DMS114 treated with DMSO at 0.1 percent for 48 hours (cell line): ENCODE measurements around the gene ALAS1.

Source experiments
- DNase-seq: peaks from one replicate; lab custom pipeline; 2025; ENCODE audit not compliant: unreplicated experiment; lab: John Stamatoyannopoulos, UW

ALAS1 gene

DNA sequence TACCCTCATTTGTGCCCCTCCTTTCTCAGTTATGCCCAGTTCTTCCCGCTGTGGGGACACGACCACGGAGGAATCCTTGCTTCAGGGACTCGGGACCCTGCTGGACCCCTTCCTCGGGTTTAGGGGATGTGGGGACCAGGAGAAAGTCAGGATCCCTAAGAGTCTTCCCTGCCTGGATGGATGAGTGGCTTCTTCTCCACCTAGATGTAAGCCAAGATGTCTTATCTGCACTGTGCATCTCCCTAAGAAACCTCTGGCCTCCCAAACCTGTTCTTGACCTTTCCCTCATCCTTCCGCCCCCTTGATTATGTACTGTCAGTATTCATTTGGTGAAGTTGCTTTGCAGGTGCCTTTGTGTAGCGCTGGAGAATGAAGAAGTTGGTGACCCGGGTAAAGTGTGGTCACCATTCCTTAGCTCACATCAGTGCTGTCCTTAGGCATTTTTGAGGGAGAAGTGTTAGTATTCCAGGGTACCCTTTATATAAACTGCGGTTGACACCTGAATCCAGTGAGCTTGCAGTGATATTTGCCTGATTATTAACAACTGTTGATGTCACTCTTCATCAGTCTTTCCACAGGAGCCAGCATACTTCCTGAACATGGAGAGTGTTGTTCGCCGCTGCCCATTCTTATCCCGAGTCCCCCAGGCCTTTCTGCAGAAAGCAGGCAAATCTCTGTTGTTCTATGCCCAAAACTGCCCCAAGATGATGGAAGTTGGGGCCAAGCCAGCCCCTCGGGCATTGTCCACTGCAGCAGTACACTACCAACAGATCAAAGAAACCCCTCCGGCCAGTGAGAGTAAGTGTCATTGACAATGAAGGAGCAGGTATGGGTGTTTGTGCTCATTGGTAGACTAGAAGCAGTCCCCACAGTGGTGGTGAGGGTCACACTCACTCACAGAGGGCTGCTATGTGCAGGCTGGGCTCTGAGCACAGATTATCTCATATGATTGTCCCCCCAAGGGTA is 966 bp downstream of the ALAS1 start:
- no peak for DNase-seq

DNA sequence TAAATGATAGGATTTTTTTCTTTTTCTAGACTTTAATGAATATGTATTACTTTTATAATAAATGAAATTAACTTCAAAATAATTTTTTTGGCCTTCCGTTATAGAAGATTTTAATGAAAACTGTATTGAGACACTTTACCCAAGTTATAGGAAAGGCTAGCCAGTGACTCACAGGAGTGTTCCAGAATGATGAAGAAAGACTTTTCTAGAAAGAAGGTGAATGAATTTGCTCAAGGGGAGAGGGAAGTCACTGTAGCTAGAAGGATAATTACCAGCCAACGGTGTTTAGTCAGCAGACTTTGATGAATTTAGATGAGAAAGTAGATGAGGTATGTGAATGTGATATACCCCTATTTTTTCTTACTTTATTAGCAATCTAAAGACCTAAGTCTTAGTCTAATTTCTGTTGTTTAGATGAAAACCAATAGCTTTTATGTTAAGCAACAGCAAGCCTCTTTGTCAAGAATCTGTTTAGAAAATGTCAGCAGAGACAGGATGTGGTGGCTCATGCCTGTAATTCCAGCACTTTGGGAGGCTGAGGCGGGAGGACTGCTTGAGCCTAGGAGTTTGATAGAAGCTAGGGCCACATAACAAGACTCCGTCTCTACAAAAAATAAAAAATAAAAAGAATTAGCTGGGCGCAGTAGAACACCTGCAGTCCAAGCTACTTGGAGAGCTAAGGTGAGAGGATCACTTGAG is 3.2 kb downstream of the ALAS1 start:
- no peak for DNase-seq

DNA sequence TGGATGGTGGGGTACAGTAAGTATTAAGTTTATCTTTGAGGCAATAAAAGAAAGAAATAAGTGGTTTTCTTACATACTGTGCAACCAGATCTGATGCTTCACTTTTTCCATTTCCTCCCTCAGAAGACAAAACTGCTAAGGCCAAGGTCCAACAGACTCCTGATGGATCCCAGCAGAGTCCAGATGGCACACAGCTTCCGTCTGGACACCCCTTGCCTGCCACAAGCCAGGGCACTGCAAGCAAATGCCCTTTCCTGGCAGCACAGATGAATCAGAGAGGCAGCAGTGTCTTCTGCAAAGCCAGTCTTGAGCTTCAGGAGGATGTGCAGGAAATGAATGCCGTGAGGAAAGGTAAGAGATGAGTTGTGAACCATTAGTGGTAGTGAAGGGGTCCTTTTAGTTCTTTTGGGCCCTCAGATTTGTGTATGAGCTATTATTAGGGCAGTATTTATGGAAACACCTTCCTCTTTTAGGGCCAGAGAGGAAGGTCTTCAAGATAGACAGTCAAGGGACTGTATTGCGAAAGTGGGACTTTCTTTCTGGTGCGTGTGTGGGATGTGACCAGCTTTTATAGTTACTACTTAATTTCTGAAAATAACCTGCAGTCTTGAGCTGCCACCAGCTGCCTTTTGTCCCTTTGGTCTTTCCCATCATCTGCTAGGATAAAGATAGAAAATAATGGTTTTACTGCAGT is 4.6 kb downstream of the ALAS1 start:
- no peak for DNase-seq

DNA sequence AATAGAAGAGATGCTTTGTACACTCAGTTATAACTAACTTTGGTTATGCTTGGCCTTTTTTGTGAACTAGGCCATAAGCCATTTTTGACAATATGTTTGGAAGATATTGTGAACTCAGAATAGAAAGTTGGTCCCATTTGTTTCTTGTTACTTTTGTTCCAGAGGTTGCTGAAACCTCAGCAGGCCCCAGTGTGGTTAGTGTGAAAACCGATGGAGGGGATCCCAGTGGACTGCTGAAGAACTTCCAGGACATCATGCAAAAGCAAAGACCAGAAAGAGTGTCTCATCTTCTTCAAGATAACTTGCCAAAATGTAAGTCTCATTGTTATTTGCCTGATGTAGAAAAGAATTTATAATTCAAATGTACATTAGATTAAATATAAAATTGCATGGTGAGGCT is 5.7 kb downstream of the ALAS1 start:
- no peak for DNase-seq

DNA sequence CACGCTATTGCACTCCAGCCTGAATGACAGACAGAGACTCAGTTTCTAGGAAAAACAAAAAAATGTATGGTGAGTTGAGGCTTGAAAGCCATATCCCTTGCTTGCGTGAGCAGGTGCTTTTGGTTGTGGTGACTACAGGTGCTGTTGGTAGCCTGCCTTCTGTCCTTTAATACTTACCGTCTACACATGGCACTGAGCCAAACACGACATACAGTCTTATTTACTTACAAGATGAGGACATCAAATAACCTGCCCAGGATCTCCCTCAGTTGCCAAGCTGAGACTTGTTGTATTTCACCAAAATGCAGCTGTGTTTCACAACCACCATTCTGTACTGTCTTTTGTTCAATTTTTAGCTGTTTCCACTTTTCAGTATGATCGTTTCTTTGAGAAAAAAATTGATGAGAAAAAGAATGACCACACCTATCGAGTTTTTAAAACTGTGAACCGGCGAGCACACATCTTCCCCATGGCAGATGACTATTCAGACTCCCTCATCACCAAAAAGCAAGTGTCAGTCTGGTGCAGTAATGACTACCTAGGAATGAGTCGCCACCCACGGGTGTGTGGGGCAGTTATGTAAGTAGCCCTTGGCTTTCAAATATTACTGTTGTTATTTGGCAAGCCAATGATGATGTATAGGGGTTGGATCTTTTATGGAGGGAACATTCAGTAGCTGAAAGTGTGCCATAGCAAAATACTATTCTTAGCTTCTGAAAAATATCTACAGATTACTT is 6.5 kb downstream of the ALAS1 start:
- no peak for DNase-seq

DNA sequence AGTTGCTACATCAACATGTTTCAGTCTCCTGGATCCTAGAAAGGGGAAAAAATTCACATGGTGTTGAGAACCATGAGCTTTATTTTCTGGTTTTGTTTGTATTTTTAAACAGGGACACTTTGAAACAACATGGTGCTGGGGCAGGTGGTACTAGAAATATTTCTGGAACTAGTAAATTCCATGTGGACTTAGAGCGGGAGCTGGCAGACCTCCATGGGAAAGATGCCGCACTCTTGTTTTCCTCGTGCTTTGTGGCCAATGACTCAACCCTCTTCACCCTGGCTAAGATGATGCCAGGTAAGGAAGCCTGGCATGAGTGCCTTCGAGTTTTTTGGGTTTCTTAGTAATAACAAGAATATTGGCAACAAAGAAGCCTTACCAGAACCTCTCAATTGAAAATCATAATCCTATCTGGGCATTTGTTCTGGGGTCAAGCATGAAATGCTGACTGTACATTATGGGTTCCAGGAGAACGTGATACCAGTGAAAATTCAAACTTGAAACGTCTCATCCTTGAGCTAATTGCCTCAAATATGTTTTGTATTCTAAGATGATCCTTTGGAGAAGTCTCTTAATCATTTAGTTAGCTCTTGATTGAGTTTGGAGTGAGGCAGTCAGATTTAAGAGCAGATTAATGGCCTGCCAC is 7.9 kb downstream of the ALAS1 start:
- DNase-seq: no peak

DNA sequence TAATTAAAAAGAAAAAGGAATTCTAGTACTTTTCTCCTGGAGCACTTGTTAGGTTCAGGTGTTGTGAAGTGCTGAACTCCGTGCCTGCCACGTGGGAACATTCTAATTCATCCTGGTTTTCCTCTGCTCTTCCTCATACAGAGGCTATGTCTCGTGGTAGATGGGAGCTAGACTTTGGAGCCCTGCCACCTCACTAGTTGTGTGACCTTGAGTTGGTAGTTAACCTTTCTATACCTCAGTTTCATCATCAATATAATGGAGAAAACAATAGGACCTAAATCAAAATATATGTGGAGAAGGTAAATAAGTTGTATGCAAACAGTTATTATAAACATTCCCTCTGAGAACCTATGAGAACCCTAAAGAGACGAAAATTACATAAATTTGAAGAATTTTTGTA is 10.6 kb downstream of the ALAS1 start:
- DNase-seq: no peak

DNA sequence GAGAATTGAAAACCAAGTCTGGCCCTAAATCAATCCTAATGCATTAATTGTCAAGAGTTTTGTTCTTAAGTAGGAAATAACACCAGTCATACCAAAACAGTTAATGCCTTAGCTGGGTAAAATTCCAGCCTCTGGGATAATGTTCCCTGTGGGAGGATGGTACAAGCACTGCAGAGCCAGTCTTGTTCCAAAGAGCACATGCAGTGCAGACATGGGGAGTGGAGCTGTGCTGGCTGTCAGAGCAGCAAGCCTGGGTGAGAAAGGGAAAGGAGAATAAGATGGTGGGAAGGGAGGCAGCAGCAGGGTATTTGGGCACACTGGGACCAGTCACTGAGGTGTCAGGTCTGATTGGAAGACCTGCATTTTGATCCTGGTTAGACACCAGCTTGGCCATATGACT is 12.1 kb downstream of the ALAS1 start:
- no peak for DNase-seq

DNA sequence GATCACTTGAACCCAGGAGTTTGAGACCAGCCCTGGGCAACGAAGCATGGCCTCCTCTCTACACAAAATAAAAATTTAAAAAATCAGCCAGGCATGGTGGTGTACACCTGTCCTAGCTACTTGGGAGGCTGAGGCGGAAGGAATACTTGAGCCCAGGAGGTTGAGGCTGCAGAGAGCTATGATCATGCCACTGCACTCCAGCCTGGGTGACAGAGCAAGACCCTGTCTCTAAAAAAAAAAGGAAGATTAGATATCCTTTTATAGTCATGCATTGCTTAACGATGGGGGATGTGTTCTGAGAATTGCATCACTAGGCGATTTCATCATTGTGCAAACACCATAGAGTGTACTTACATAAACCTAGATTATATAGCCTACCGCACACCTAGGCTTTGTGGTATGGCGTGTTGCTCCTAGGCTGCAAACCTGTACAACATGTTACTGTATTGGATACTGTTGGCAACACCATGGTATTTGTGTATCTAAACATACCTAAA is 12.6 kb downstream of the ALAS1 start:
- no peak for DNase-seq

DNA sequence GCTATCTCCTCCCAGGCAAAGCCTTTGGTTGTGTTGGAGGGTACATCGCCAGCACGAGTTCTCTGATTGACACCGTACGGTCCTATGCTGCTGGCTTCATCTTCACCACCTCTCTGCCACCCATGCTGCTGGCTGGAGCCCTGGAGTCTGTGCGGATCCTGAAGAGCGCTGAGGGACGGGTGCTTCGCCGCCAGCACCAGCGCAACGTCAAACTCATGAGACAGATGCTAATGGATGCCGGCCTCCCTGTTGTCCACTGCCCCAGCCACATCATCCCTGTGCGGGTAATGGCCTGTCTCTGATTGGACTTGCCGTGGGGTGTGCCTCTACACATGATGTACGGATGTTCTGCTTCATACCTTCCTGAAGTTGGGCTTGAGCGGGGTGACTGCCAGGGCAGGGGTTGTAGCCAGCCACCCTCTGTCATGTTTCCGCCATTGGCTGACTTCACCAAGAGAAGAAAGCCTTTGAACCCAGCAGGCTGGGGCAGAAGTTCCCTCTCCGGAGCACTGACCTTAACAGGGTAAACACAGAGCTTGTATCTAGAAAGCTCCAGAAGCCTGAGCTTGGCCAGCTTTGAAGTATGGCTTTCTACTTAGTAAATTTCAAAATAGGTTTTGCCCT is 13.4 kb downstream of the ALAS1 start:
- no peak for DNase-seq

DNA sequence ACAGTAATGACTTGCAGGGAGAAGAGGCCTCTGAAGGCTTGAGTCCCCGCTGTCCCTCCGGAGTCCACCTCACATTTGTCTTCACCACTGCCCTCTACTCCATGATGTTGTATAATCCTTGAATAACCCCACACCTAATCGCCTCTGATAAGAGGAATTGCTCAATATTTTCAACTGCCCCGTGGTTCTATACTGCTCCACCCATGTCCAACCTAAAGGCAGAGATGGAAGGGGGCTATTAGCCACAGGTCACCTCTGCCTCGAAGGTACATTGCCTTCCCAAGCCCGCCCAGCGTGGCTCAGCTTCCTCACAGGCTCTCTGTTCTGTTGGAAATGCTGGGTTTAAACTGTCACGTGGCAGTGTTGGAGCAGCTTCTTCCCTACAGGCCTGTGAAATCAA is 15.0 kb downstream of the ALAS1 start:
- DNase-seq: no peak

DNA sequence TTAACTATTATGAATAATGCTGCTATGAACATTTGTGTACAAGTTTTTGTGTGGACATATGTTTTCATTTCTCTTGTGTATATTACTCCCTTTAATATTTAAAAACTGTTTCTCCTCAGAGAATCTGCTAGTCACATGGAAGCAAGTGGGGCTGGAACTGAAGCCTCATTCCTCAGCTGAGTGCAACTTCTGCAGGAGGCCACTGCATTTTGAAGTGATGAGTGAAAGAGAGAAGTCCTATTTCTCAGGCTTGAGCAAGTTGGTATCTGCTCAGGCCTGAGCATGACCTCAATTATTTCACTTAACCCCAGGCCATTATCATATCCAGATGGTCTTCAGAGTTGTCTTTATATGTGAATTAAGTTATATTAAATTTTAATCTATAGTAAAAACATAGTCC is 15.9 kb downstream of the ALAS1 start:
- DNase-seq: no peak

DNA sequence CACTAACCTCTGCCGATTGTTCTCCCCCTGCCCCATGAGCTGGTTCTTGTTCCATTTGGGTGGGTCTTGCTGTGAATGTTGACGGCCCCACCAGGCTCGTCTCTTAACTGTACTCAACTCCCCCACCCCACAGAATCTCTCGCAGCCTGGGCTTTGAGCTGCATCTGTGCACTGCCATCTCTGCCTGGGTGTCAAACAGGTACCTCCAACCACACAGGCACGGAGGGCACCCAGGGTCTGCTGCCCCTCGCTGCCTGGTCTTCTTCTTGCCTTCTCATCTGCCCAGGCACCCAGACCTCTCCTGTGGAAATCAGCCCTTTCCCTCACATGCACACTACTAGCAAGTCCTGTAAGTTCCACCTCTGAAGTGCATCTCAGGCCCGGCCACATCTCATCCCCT is 17.4 kb downstream of the ALAS1 start:
- no peak for DNase-seq

DNA sequence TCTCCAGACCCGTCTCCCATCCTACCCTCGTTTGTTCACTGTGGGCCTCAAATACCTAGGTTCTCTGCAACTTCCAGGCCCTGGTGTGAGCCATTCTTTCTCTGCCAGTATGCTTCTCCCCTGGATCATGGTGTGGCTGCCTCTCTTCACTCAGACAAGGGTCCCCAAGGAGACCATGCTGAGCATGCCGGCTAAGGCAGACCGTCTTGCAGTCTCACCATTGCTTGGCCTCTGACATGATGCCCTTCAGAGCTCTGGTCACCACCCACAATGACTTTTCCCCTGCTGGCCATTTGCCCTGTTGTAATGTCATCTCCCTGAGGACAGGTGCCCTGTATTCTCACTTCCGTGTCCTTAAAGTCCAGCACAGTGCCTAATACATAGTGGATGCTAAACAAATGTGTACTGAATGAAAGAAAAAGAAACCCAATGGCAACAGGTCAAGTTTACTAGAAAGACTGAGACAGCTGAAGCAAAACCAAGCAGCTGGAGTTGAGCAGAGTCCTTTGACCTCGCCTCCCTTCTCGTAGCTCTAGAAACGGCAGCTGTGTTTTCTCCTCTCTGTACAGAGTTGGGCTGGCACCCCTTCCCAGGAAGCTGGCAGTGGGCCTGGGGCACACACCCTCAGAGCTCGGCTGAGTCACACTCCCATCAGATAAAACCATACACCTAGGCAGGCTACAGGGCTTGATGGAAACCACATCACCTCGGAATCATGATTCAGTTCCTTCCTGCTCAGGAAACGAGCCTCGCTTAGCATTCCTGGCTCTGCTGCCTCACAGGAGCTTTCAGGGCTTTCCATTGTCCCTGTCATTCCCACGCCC is 18.8 kb downstream of the ALAS1 start:
- no peak for DNase-seq

DNA sequence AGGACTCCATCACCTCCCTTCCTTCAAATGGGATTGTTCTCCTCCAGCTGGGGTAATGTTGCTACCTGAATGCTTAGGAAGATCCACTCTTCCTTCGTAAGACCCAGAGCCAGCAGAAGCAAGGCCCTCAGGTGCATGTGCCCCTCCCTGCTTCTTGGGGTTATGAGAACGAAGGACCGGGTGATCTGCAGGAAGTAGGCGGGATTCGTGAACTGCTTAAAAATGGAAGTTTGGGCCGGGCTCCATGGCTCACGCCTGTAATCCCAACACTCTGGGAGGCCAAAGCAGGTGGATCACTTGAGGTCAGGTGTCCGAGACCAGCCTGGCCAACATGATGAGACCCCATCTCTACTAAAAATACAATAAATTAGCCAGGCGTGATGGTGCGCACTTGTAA is 19.4 kb downstream of the ALAS1 start:
- DNase-seq: no peak

DNA sequence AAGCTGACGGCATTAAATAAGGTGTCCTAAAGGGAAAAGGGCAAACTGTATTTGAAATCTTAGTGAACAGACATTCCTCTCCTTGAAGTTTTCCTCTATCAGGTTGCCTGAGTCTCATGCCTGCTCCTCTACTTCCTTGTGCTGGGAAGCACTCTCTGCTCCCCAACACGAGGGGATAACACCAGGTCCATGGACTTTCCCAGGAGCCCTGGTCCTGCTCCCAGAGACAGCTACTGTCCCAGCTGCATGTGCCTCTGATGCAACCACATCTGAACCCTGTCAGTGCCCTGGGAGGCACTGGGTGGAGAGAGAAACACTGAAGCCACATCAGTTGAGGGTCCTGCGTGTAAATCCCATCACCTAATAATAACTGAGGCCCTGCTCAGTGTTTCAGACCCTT is 20.1 kb downstream of the ALAS1 start:
- no peak for DNase-seq

DNA sequence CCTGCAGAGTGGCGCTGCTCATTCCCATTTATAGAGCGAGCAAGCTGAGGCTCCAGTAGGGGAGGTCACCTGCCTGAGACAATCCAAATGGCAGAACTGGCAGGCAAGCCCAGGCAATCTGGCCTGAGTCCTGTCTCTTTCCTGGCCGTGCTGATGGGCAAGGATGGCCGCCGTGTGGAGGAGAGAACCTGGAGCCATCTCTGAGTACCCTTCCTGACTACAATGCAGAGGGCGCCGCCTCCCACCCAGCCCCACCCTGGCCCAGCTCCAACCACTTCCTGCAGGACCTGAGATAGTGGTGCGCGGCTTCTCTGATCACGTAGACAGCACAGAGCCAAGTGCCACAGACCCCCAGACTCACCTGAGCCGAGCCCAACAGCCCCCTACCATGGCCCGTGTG is 20.5 kb downstream of the ALAS1 start:
- no peak for DNase-seq

DNA sequence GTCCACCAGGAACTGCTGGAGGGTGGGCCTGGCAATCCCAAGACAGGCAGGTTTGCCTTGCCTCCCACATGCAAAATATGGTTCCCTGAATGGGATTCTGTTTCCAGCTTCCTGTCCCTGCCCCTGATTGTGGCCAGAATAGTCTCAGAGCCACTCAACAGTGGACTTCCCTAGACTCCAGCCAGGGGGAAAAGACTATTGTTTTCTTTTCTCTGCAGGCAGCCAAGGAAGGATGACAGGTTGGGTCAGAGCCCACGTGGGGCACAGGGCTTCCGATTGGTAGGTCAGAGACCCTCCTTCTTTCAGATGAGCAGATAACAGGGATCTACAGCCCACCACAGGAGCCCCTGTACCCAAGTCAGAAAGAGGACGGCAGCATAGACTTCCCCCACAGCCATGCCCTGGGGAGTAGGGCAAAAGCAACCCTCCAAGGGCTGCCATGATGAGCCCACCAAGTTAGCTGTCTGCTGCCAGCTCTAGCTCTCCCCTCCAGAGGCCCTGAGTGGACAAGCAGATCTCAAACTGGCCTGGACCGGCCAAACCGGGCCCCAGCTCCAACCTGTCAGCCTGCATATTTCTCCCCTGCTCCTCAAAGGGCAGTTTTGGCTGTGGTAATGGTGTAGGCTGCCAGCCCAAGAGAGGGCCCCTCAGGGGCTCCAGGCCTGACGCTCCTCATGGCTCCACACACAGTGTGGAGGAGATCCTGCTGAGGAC is 21.1 kb downstream of the ALAS1 start:
- no peak for DNase-seq
